NCI-H460 (cell line): ENCODE data around the gene COMP. TPM values are rescaled to one million over a fixed set of nuclear protein-coding genes. Genes with fewer than 3 reads are reported as not detected.
"Not testable (repeated sequence)": the region's sequence is repeated elsewhere in the genome, so short reads cannot be mapped to it uniquely, and the experiment has no call there.

Experiments used
- DNase-seq: peaks from one replicate; pipeline ENCODE4 v3.0.0-alpha.2; 2016; ENCODE audit warnings: low read depth; ENCODE audit errors: extremely low read depth
- total RNA-seq: library from RNA; depleted of rRNA; stranded (reverse); fragments of >200 nt; shearing (Covaris generic); gene quantifications from 2 replicates; pipeline ENCODE4 v1.2.3, GENCODE V29; 2014; rRNA removed

The COMP gene
- total RNA-seq, 1 experiment from 2014 or later: not detected

DNA sequence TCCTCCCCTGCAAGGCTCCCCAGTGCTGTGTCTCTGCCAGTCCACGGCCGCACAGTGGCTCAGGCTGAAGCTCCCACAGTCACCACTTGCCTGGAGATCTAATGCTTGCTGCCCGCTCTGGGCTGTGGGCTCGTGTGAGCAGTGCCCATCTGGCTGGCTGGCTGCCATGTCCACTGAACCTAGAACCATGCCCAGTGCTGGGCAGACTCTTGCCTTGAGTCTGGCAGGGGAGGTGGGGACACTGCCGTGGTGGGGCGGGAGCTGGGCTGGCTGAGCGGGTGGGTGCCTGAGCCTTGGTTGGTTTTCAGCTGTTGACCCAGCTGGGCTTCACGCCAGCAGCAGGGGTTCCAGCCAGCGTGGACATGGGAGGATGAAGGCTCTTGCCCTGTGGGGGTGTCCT is 55.4 kb downstream of the COMP start:
- DNase-seq: no peak

DNA sequence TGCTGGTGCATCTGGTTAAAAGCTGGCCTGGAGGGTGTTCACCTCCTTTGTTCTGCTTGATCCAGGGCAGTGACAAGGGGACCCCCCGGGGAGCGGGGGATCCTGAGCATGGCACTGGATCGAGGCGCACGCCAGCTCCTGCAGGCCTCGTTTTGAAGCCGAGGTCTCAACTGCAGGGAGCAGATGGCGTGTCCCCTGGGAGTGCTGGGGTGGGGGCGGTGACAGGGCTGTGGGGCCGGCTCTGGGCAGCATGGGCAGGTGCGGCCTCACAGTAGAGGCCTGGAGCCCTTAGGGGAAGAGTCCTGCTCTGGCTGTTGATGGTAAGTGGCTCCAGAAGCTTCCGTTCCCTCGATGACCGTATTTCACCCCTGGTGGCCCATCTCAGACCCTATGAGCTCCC is 55.8 kb downstream of the COMP start:
- no peak for DNase-seq

DNA sequence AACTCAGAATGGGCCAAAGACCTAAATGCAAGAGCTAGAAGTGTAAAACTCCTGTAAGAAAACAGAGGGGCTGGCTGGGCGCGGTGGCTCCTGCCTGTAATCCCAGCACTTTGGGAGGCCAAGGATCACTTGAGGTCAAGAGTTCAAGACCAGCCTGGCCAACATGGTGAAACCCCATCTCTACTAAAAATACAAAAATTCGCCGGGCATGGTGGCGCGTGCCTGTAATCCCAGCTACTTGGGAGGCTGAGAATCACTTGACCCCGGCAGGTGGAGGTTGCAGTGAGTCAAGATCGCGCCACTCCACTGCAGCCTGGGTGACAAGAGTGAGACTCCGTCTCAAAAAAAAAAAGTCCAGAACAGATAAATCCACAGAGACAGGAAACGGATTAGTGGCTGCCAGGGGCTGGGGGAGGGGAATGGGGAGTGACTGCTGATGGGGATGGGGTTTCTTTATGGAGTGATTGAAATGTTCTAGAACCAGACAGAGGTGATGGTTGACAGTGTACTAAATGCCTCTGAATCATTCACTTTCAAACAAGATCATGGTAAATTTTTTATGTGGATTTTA is 57.3 kb downstream of the COMP start:
- not testable (repeated sequence) for DNase-seq

DNA sequence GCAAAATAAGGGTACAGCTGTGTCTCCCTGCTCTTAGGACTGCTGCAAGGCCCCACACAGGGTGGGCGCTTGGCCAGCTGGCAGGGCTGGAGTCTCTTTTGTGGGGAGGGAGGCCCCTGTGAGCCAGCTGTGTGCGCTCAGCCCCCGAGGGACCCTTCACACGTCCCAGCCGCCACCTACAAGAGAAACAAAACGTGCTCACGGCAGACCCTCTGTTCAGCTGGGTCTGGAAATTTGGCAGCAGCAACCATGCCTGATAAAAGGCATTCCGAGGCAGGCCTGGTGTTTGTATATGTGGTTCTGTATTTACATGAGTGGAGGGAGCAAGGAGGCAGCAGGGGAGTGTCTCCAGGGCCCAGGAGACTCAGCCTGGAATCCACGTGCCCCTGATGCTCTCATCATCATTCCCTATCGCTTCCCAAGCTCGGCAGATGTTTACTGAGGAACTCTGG is 57.9 kb downstream of the COMP start:
- no peak for DNase-seq

Other genes with a start within 250 kb of the COMP start
- gene FKBP8, start 247.7 kb downstream of the COMP start, total RNA-seq: 100.0 and 122 TPM in 2 replicates
- 91.5 and 108 TPM in 2 replicates for gene KXD1, start 233.4 kb downstream of the COMP start, total RNA-seq
- gene UBA52, start 219.4 kb downstream of the COMP start, total RNA-seq: 1,097 and 1,144 TPM in 2 replicates
- gene REX1BD, start 202.5 kb downstream of the COMP start, total RNA-seq: 27.9 and 46.6 TPM in 2 replicates
- gene CRLF1, start 184.5 kb downstream of the COMP start, total RNA-seq: 91.3 and 109 TPM in 2 replicates
- gene TMEM59L, start 178.4 kb downstream of the COMP start, total RNA-seq: 3.9 and 7.7 TPM in 2 replicates
- 6.4 and 6.6 TPM in 2 replicates for gene KLHL26, start 154.3 kb downstream of the COMP start, total RNA-seq
- 2.9 and 3.2 TPM in 2 replicates for gene CRTC1, start 107.6 kb downstream of the COMP start, total RNA-seq
- gene UPF1, start 40.7 kb upstream of the COMP start, total RNA-seq: 21.1 and 23.3 TPM in 2 replicates
- 5.2 and 7.0 TPM in 2 replicates for gene CERS1, start 104.9 kb upstream of the COMP start, total RNA-seq
- gene COPE, start 128.1 kb upstream of the COMP start, total RNA-seq: 131 and 141 TPM in 2 replicates
- 38.9 and 41.5 TPM in 2 replicates for gene DDX49, start 128.4 kb upstream of the COMP start, total RNA-seq
- 17.8 and 18.1 TPM in 2 replicates for gene HOMER3, start 149.9 kb upstream of the COMP start, total RNA-seq
- gene SUGP2, start 242.2 kb upstream of the COMP start, total RNA-seq: 29.6 and 29.9 TPM in 2 replicates
- gene ARMC6, start 242.3 kb upstream of the COMP start, total RNA-seq: 19.8 and 22.4 TPM in 2 replicates